ENCODE results near the gene NECAB2.

GRCh38 chr16:83942074-83942473 lies 26.0 kb upstream of the NECAB2 start:
- TF ChIP-seq, protein P1, sequence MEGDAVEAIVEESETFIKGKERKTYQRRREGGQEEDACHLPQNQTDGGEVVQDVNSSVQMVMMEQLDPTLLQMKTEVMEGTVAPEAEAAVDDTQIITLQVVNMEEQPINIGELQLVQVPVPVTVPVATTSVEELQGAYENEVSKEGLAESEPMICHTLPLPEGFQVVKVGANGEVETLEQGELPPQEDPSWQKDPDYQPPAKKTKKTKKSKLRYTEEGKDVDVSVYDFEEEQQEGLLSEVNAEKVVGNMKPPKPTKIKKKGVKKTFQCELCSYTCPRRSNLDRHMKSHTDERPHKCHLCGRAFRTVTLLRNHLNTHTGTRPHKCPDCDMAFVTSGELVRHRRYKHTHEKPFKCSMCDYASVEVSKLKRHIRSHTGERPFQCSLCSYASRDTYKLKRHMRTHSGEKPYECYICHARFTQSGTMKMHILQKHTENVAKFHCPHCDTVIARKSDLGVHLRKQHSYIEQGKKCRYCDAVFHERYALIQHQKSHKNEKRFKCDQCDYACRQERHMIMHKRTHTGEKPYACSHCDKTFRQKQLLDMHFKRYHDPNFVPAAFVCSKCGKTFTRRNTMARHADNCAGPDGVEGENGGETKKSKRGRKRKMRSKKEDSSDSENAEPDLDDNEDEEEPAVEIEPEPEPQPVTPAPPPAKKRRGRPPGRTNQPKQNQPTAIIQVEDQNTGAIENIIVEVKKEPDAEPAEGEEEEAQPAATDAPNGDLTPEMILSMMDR (IDR thresholded peaks at IDR 0.05) = no peak
- TF ChIP-seq, protein P2, sequence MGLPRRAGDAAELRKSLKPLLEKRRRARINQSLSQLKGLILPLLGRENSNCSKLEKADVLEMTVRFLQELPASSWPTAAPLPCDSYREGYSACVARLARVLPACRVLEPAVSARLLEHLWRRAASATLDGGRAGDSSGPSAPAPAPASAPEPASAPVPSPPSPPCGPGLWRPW (IDR thresholded peaks at IDR 0.05) = no peak
- TF ChIP-seq MAX (IDR thresholded peaks at IDR 0.05) (no peak), ESRRA (IDR thresholded peaks at IDR 0.05; ENCODE audit: borderline replicate concordance, low read length) (no peak)

All from A549 (cell line).